Nucleus accumbens (tissue), 56 donors: ENCODE results near the gene GIMAP2.
"Not testable (repeated sequence)": the region's sequence is repeated elsewhere in the genome, so short reads cannot be mapped to it uniquely, and the experiment has no call there.

Experiments
- DNase-seq, 56 donors: peaks; one replicate each; lab custom pipeline; 2025; lab: John Stamatoyannopoulos, UW

Gene GIMAP2

DNA sequence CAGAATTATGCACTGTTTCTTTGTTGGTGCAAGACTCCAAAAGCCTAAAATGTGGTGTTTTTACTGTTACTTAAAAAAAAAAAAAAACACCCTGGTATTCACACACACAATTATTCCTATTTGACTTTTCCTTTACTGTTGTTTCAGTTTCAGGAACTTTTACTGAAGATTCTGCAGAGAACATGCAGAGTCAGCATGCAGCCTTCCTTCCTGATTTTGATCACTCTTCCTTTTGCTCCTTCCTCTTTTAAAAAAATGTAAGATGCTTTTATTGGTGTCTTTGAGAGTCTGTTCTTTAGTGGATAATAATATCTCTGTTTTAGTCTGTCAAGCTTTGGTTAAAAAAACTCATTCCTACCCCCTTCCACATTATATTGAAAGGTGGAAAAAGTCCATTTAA is 9.2 kb upstream of the GIMAP2 start:
- not testable (repeated sequence) for DNase-seq

DNA sequence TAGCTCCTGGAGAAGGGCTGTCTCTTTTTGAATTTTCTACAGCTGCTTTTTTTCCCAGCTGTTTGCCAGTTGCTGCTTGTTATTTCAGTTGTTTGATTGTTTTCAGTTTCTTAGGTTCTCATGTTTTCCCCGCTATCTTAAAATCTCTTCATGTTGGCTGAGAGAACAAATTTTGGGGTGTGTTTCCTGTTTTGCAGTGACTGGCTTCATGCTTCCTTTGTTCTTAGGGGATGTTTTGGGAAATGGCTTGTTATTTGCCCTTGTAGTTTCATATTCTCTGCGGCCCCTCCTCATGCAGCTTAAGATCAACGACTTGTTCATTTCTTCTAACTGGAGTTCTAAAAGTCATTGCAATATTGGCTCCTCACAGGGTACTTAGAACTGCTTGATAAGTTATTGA is 8.7 kb upstream of the GIMAP2 start:
- not testable (repeated sequence) for DNase-seq

DNA sequence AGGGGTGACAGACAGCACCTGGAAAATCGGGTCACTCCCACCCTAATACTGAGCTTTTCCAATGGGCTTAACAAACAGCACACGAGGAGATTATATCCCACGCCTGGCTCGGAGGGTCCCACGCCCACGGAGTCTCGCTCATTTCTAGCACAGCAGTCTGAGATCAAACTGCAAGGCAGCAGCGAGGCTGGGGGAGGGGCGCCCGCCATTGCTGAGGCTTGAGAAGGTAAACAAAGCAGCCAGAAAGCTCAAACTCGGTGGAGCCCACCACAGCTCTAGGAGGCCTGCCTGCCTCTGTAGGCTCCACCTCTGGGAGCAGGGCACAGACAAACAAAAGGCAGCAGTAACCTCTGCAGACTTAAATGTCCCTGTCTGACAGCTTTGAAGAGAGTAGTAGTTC is 6.9 kb upstream of the GIMAP2 start:
- not testable (repeated sequence) for DNase-seq

DNA sequence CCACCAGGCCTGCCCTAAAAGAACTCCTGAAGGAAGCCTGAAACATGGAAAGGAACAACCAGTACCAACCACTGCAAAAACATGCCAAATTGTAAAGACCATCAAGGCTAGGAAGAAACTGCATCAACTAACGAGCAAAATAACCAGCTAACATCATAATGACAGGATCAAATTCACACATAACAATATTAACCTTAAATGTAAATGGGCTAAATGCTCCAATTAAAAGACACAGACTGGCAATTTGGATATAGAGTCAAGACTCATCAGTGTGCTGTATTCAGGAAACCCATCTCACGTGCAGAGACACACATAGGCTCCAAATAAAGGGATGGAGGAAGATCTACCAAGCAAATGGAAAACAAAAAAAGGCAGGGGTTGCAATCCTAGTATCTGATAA is 5.1 kb upstream of the GIMAP2 start:
- not testable (repeated sequence) for DNase-seq

DNA sequence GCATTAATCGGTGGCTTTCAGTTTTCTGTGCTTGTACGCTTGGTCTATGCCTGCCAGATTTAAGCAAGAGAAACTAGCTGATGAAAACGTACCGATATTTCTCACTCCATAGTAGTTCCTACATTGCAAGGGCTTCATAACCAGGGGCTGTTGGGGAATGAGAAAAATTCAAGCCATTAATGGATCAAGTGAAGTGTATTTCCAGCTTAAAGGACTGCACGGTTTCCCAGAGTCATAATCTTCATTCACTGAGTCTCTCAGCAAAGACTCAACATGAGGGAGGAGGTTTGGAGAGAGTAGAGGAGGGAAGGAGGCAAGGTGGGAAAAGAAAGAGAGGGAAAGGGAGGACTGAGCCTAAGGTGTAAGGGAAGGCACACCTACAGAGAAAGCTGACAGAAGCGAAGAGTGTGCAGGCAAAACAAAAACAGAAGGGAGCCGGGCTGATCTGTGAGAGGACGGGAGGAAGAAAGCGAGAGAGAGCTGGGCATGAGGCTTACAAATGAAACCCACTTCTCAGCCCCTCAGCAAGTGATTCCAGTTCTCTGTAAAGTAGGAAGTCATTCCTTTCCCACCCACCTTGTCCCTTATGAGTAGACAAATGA is 625 bp downstream of the GIMAP2 start:
- no peak for DNase-seq

DNA sequence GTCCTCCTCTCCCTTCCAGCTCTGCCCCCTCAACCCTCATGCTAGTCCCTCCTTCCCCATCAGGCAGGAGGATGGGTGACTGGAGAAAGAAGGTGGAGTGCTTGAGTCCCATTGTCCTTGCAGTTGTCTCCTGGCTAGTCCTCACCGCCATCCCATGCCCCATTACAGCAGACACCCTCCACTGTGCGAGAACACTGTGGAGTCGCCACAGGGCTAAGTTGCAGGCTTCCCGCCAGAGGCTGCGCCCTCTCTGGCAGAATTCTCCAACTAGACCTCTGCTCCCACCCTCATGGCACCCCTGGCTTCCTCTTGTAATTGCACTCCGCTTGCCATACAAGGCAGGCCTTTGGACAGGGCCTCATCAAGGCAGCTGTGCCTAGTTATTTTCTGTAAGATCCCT is 3.1 kb downstream of the GIMAP2 start:
- DNase-seq, result no peak

DNA sequence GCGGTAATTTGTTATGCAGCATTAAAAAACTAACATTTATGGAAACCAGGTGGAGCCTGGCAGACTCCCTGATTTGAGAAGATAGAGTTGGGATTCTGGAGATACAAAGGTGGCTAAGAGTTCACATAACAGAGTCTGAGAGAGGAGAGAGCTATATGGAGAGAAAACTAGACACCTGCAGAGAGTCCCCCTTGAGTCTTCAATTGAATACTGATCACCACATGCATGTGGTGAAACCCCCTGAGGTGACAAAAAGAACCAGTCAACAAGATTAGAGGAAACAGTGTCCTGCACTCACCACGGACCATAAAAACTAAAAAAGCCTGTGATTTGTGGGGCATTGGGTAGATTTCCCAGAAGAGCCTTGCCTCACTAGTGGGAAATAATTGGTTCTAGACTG is 10.1 kb downstream of the GIMAP2 start:
- DNase-seq, result no peak

DNA sequence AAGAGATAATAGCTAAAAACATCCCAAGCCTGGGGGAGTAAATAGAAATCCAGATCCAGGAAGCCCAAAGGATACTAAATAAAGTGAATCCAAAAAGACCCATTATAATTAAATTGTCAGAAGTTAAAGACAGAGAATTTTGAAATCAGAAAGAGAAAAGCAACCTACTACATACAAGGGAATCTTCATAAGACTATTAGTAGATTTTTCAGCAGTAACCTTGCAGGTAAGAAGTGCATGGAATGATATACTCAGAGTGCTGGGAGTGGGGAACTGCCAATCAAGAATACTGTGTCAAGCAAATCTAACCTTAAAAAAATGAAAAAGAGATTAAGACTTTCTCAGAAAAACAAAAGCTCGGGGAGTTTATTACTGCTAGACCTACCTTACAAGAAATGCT is 17.7 kb downstream of the GIMAP2 start:
- DNase-seq, result no peak

DNA sequence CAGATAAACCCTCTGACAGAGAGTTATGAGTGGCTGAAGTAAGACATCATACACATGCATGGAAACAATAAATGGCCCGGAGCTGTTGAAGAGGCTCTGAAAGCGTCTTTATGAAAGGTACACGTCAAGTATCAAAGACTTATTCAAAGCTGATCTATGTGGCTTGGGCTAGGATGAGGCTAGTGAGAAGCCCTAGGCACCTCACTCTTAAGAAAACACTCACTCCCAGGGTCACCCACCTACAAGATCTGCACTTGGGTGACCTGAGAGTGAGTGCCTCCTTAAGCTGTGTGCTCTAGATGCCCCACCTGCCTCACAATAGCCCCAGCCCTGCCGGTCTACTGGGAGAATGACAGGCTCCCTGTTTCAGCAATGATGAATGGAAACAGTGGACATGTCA is 29.8 kb downstream of the GIMAP2 start:
- DNase-seq, result no peak

DNA sequence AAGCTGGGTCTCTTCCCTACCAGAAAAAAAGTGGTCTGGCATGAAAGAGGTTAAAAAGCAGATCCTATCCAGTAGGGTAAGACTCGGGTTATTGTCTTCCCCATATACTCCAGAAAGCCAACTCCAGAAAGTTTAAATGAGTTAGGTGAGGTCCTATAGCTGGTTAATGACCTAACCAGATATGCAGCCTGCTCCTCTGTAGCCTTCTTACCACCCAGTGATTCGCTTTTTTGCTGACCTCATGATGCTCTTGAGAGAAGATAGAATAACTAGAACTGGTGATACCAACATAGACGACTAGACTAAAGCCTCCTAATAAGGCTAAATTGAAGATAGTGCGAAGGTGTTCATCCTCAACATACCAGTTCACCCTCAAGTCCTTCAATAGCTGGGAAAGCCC is 30.2 kb downstream of the GIMAP2 start:
- no peak for DNase-seq

DNA sequence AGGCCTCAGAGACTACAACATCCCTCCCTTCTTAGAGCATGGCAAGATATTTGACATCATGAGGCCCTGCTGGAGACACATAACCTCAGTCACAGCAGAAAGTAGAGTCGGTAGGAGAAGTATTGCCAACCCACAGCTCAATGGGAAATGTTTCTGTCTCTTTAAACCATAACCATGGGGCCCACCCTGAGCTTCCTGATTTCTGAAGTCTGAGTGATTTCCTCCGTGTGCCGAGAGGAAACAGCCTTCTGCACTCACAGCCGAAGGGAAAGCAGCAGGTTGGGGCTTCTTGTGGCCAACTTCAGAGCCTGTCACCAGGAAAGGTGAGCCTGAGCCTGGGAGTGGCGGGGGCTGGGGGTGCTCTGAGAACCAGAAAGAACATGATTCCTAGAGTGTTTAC is 30.9 kb downstream of the GIMAP2 start, which contains the start of gene GIMAP1:
Gene GIMAP1 (plus strand): TSS at position 246 of the 400 bp plus-strand sequence. CDS start 2,435 bp downstream, outside the sequence.
- DNase-seq, result peak in 1 of 56 donors; percentile 17

DNA sequence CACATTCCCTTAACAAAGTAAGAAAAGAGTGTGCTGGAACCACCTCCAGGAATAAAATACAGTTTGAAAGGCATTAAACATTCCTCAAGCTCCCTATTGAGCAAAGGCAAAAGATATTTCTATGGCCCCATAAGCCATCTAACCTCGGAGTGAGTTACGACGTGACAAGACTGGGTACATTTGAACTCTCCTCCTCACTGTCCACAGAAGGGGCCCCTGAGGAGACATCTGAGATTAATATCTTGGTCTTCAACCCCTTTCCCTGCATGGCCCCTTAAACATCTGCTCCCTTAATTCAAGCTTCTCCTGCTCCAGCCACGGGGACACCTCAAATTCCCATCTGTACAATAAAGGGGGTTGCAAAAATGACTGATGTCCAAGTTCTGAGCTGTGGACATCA is 31.4 kb downstream of the GIMAP2 start:
- no peak for DNase-seq

DNA sequence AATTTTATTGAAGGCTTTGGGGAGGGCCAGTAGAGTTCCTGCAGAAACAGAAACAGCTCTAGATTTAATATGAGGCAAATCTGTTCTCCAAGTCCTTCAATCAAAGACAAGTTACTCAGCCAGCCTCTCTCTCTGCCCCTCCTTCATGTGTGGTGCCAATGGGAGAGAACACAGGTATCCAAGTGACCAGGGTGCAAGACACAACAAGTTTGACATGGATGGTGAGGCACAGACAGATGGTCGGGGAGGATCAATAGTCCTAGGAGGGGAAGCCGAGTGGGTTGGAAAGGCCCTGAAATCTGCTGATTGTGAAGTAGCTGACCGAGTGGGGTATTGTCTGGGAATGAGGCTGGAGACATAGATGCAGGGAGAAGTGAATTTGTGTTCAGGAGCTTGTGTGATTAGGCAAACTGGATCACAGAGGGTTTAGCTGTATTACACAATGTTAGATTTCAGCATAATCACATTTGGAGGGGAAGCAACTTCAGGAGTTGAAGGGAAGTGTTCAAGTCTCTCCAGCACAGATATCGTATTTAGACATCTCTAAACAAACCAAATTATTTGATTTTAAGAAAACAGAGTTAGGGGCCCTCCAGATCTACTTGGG is 32.4 kb downstream of the GIMAP2 start:
- DNase-seq, result no peak

DNA sequence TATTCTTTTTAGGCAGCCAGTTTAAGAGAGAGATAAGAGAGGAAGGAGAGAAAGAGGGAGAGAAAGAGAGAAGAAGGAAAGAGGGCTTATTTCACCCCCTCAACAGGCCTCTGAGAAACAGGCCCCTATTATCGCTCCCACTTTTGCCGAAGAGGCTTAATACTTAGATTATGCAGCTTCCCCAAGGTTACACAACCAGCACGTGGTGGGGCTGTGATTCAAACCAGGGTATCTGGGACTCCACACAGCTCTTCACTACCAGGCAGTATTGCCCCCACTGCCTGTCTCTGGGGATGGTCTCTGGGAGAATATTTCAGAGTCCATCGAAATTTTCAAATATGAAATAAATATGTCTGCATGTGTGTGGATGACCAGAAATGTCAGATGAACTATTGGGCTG is 33.9 kb downstream of the GIMAP2 start:
- no peak for DNase-seq

DNA sequence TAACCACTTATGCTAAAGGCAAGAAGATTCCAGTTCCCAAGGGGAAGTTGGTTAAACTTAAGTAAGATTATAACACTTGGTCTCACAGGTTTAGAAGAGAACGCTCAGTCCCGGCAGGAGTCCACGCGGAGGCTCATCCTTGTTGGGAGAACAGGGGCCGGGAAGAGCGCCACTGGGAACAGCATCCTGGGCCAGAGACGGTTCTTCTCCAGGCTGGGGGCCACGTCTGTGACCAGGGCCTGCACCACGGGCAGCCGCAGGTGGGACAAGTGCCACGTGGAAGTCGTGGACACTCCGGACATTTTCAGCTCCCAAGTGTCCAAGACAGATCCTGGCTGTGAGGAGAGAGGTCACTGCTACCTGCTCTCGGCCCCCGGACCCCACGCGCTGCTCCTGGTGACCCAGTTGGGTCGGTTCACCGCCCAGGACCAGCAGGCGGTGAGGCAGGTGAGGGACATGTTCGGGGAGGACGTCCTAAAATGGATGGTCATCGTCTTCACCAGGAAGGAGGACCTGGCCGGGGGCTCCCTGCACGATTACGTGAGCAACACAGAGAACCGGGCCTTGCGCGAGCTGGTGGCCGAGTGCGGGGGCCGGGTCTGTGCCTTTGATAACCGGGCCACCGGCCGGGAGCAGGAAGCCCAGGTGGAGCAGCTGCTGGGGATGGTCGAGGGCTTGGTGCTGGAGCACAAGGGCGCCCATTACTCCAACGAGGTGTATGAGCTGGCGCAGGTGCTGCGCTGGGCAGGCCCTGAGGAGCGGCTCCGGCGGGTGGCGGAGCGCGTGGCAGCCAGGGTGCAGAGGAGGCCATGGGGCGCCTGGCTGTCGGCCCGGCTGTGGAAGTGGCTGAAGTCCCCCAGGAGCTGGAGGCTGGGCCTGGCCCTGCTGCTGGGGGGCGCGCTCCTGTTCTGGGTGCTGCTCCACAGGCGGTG is 34.7 kb downstream of the GIMAP2 start:
- no peak for DNase-seq

DNA sequence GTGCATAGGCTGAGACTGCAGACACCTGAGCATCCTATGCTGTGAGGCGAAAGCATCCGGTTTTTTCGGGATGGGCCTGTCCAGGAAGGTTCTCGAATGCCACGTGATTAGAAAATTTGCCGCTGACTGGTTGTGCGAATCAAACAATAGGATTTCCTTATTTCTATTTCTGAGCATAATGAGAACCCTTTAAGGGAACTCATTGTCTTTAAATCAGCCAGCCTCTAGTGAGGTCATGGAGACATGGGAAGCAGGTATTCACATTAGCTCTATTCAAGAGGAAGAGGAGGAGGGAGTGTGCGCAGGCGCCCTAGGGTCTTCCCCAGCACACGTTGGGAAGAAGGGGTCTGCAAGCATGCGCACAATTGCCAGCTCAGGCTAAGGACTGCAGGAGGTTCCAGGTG is 36.5 kb downstream of the GIMAP2 start:
- DNase-seq, result no peak

DNA sequence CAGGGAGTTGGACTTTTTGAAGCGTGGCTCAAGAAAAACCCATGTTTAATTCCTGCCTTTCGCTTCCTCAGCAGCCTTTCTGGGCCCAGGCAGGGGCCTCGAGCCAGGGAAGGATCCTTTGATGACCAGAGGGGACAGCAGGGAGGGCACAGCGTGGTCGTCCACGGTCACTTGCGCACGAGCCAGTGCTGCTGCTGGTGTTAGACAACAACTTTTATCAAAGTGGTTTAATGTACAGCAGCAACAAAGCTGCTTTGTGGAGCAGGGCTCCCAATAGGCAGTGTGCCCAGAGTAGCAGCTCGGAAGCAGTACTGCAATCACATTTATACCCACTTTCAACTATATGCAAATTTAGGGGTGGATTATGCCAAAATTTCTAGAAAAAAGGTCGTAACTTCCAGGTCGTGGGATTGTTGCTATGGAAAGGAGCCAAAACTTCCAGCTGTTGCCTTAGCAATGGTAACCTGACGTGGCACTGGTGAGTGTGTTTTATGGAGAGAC is 37.0 kb downstream of the GIMAP2 start:
- DNase-seq, result peak in 5 of 56 donors; percentile 12 to 48 (median 28)

DNA sequence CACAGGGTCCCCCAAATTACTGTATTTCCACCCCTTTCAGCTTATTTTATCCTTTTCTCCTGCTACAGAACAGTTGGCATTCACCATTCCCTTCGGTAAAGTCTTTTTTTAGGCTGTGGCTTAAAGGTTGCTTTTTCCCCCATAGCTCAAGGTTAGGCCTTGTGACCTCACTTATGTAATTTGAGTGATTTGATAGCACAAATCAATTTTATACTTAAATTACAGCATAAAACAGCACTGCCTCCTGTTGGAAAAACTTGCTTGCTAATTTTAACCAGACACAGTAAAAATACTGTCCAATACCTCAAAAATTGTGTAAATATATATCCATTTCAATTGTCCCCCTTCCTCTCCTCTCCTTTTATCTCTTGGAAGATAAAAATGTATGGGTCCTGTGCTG is 38.0 kb downstream of the GIMAP2 start:
- no peak for DNase-seq

DNA sequence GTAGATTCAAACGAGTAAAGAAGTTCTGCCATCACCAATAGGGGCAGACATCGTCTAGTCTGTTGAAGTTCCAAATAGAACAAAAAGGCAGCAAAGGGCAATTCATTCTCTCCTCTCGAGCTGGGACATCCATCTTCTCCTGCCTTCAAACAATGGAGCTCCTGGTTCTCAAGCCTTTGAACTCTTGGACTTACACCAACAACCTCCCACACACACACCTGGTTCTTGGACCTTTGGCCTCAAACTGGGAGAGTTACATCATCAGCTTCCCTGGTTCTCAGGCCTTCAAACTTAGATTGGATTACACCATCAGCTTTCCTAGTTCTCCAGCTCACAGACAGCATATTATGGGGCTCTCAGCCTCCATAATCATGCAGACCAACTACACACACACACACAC is 41.9 kb downstream of the GIMAP2 start:
- DNase-seq, result no peak

DNA sequence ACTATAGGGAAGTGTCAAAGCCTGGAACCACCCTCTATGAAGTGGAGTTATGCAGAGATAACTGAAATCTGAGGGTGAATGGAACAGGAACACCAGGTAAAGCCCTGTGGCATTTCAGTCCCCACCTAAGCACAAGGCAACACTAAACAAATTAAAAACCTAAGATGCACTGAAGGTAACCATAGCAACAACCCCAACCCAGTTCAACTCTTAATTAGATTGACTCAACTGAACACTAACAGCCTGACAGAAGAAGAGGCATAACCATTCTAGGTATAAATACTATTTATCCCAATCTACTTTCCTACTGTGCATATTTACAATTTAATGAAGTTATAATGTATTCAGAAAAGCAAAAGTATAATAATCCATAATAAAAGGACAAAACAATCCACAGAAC is 42.5 kb downstream of the GIMAP2 start:
- DNase-seq, result no peak

DNA sequence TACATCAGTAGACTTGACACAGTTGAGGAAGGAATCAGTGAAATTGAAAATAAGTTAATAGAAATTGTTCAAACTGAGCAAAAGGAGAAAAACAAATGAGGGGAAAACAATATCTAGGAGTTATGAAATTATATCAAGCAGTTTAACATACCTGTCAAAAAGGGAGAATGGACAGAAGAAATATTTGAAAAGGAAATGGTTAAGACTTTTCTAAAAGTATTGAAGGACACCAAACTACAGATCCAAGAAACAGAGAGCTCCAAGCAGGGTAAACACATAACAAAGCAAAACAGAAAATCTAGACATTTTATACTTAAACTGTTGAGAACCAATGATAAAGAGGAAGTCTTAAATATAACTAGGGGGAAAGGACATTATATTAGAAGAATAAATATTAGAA is 43.1 kb downstream of the GIMAP2 start:
- no peak for DNase-seq
